ENCODE measurements around the gene RPL22.

RPL22 gene

DNA sequence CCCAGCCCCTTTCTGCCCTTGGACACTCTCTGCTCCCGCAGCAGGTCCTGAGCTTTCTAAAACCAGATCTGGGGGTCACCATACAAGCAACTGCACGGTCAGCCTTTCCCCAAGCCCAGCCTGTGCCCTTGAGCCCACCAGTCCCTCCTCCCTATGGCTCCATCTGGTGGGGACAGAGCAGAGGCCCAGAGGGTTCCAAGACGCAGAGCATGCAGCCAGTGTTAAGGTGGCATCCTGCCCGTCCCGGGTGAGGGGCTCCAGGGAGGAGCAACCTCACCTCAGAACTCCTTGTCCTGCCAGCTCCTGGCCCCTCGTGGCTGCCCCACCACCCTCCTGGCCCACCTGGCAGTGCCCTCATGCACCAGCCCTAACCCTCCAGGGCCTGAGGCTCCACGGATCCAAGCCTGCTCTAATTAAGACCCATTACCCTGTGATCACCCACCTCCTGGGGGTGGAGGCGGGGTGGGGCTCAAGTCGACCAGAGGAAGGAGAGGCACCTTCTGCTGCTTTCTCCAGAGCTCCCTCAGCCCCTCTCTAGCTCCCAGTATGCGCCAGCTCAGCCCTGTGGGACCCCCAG is 27.8 kb downstream of the RPL22 start:
- DNase-seq, result no peak

DNA sequence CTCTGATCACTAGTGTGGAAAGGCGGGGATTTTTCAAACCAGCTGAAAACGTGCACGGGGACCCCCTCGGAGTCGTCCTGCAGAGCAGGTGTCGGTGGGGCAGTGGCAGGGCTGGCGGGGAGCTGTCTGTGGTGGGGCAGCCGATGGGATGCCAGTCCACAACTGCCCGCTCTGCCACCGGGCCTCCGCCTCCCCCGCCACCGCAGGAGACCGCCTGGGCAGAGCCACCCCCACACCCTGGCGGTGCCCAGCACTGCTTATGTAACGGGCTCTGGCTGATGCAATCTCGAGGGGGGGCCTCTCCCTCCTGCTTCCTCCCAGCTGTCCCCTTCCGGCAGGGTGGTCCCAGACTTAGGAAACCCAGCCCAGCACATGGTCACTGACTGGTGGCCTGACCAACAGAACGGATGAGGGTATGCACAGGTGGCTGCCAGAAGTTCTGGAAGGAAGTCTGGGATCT is 28.6 kb downstream of the RPL22 start:
- no peak for DNase-seq

DNA sequence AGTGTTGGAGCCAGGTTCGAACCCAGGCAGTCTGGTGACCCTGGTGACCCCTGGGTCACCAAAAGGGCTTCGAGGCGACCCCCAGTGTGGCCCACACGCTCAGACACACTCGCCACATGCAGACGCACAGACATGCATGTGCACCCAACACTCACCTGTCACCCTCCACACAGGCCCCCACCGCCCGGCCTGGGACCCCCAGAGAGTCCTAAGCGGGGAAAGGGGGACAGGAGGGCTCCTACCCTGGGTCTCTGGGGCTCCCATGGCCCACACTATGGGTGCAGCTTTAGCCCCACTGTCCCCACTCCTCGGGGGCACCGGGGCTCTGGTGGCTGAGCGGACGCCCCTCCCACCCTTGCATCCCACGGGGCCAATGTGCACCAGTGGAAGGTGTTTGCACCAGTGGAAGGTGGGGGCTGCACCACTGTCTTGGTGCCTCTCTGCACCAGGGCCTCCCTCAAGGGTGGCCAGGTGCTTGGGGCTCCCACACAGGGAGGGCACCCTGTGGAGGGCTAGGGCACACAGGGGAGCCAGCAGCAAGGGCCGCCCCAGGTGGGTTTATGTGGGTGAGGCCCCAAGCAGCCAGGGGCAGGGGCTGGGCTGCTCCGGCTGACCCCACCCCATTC is 29.2 kb downstream of the RPL22 start:
- DNase-seq, result no peak

DNA sequence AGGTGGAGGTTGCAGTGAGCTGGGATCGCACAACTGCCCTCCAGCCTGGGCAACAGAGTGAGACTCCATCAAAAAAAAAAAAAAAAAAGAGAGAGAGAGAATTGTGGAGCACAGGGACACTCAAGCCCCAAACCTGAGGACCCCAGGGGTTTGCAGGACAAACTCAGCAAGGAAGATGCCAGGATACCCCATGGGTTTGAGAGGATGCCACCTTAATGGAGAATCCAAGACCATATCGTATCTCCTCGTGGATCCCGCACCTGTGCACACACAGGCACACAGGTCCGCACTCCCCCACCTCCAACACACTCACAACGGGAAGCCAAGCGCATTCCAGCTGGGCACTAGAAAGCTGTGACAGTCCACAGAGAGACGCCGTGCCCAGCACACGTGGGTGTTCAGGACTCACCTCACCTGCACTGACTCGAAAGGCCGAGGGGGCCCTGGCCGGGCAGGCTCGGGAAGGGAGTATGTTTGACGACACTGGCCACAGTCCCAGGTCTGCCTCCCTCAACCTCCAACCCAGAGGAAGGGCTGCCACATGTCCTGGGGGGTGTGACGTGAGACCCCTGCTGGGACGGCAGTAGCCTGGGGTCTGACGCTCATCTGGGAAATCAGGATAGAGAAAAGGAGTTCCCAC is 30.3 kb downstream of the RPL22 start:
- no peak for DNase-seq

DNA sequence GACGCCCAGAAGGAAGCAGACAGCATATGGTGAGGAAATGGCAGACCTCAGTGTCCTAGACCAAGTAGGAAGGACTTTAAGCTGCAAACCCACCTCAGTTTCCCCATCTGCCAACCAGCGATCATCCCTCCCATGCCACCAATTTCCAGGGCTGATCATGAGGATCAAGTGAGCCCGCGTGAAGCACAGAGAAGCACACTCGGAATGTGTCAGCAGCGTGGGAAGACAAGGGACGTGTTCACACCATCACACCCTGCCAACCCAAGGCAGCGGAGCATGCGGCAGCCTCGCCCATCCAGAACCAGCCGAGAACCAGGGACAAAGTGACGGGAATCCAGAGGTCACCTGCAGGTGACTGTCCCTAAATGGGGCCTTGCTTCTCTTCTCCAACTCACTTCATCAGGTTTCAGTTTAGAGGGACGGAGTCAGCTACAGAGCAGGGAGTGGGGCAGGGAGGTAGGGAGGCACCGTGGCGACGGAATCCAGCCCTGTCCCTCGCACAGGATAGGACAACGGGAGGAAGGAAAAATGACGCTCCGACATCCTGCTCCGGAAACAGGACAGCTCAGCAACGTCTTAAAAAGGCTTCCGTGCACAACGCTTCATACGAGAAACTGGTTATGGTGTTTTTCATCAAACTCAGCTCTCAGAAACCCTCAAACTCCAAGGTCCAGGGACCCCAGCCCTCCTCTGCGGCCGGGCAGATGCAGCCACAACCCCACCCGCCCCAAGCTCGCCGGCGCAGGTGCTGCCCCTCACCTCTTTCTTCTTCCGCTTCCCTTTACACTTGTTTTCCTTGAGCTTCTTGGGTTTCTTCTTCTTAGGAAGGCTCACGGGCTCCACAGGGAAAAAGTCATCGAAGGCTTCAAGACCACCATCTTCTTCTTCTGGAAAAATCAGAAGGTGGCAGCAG is 31.7 kb downstream of the RPL22 start:
- no peak for DNase-seq

DNA sequence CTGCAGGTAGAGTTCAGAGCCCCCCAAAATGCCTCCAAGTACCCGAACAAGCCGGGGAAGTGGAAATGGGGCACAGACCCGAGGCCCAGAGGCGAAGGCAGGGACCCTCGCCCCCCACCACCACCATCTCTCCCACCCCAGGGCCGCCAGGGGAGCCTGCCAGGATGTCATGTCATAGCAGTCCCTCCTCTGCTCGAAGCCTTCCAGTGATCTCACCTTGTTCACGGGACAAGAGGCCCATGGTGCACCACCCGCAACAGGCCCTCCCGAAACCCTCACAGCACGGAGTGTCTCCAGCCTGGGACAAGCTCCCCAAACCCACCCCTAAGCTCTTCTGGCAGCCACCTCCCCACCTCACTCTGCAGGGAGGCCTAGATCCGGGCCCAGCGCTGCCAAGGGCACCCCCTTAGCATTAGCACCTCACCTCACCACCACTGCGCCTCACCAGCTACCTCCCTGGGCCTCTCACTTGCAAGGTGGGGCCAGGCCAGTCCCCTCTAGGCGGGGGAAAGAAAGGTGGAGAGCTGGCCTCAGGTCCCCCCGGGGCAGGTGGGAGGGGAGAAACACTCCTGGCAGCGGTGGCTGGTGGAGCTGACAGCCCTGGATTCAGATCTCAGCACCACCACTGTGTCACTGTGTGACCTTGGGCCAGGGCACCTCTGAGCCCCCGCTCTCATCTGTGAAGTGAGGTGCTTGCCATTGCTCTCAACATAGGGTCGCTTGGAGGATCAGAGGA is 32.6 kb downstream of the RPL22 start:
- no peak for DNase-seq

DNA sequence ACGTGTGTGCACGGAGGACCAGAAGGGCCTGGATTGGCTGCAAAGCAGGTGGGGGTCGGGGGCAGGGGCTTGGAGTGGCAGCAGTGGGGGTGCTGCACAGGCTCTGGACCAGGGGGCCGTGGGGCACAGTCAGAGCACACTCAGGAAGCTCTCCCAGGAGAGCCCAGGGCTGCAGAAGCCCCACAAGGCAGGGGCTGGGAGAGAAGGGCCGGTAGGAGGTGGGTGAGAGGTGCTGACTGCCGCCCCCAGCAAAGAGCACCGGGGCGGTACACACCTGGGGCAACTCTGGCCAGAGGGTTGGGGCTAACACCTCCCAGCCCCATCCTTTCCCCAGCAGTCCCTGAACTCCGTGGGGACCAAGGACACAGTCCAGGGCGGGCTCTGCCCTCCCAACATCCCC is 33.2 kb downstream of the RPL22 start:
- DNase-seq, result no peak

DNA sequence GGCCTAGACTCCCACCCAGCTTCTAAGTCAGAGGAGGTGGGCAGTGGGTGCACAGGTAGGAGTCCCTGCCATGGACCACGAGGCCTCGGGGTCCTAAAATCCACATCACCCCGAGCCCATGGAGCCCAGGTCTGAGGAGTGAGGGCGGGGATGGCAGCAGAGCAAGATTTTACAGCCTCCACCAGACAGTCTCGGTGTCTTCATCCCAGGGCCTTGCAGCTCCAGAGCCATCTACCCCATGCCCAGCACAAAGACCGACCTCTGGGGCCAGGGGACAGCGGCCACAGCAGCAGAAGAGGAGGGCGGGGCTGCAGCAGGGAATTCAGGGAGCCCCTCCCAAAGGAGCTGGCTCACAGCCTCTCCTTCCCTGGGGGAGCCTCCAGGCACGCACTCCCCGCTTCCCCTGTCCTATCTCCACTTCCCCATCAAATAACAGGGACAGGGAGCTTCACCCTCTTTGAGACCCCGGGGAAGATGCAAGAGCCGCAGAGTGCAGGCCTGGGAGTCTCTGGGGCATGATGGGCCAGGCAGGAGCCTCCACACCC is 33.9 kb downstream of the RPL22 start:
- no peak for DNase-seq

DNA sequence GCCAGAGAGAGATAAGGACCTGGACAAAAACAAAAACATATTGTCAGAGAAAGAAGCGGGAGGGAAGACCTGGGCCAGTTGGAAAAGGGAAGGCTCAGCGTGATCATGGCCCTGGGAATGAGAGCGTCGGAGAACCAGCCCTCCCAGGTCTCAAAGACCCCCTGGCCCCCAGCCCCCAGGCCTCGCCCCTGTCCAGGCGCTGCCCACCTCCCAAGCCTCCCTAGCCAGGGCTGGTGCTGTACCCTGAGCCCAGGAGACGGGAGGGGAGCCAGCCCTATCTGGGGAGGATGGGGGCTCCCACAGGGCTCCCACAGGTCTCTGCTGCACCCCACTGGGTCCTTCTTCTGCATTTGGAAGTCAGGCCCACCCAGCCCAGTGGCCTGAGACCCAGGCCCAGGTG is 34.4 kb downstream of the RPL22 start:
- DNase-seq, result no peak

DNA sequence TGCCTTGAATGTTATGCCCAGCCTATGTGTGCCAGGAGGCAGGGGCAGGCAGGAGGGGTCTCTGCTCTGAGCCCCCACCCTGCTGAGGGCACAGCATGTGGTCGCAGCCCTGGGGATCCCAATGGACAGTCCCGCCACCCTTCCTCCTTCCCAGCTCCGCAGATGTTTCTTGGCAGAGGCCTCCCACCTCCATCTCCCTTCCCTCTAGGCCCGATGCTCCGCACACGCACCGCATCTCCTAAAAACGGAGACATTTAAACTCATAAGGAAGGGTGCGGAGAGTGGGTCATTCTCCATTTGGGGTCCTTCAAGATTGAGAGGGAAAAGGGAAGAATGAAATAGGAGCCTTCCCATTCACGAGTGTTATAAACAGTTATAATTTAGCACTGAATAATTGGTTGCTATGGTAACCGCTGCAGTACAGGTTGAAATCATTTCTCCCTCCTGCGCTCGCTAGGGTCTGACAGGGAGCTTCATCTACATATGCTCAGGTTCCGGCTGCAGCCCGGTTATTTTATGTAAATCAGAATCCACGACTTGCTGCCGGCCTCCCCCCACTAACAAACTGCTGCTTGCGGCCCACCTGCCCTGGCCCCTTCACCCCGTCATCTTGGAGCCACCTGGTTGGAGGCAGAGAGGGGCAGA is 35.3 kb downstream of the RPL22 start:
- no peak for DNase-seq

DNA sequence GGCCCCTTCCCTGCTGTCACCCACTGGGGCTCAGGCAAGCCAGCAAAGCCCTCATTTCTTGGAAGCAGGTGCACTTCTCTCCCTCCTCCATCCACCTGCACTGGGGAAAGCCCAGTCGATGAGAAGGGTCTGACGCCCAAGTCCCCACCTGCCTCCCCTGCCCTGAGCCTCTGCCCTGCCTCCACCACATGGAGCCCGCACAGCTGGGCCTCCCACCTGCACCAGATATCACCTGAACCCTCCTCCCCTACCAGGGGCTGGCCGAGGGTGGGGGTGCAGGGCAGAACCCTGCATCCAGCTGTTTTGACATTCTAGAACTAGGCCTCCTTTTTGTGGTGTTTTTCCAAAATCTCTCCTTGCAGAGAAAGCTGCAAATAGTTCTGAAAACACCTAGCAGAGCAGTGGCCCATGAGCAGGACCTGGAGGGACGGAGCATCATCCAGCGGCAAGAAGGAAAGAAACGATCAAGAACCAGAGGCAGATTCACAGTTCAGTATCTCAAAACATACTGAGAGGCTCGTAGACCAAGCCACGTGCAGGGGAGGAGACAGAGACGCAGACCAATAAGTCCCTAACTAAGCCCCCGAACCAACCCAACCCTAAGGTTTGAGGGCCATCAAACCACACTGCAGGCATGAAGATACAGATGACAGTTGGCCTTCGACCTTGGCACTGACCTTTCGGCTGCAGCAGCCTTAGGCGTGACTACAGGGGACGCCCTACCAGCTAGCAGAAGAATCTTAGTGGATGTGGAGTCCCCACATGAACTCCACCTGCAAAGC is 36.0 kb downstream of the RPL22 start:
- no peak for DNase-seq

DNA sequence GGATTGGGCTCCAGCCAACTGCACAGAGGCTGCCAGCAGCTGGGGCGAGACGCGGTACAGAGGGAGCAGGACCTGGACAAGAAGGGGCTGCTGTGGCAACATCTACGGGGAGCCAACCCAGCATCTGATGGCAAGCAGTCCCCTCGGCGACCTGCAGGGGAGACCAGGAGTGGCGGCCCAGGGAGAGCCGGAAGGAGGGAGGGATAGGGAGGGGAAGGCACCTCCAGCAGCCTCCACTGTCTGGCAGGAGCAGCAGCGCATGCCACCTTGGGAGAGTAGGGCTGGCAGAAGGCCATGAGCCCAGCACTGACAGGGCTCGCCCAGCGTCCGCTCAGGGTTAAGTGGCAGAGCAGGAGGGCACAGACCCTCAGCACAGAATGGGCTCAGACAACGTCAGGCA is 36.6 kb downstream of the RPL22 start:
- no peak for DNase-seq

DNA sequence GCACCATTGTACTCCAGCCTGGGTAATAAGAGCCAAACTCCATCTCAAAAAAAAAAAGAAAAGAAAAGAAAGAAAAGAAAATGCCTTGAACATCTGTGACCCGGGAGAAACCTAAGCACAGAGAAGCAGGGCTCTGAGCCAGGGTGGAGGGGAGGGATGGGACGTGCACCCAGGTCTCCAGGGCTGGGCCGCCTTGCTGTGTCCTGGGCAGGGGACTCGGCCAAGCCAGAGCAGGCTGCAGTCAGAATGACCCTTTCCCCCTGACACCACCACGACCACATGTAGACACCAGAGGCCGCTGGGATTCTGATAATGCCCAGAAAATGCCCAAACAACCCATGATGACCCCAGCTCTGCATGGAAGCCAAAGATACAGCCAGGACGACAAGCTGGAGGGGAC is 37.1 kb downstream of the RPL22 start:
- no peak for DNase-seq

DNA sequence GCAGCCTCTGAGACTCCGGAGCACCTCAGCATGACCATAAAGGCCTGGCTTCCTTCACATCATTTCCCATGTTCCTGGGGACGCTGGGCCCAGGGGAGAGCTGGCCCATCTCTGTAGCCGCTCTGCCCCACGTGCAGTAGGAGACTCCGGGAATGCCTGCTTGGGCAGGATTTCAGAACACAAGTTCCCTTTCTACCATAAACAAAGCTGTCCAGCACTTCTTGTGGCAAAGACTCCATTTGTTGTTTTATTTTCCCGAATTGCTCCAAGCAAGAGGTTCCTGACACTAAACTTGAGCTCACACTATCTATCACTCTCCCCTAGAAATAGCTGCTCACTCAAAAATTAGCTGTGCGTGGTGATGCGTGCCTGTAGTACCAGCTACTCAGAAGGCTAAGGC is 41.2 kb downstream of the RPL22 start:
- DNase-seq, result no peak

DNA sequence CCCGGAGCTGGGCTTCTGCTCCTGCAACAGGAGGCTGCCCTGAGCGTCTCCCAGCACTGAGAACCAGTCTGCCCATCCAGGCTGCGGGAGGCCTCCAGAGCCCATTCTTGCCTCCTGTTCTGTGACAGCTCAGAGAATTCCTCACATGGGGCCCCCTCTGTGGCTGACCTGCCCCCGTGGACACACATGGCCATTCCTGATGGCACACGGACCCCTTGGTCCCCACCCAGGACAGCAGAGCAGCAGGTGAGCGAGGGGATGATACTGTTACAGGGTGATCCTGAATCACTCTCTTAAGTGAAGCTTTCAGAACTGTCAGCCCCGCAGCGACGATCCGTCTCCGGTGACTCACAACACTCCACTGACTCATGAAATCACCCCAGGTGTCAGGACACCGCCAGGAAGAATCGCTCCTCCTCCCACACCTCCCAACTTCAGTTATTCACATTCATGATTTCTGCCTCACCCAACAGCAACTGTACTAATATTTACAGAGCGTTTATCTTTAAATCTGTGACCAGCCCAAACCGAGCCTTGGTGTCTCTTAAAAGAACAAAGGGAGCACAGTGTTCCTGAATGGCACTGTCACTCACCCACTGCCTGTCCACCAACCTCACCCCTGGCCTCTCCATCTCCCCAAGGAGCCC is 41.7 kb downstream of the RPL22 start:
- no peak for DNase-seq

DNA sequence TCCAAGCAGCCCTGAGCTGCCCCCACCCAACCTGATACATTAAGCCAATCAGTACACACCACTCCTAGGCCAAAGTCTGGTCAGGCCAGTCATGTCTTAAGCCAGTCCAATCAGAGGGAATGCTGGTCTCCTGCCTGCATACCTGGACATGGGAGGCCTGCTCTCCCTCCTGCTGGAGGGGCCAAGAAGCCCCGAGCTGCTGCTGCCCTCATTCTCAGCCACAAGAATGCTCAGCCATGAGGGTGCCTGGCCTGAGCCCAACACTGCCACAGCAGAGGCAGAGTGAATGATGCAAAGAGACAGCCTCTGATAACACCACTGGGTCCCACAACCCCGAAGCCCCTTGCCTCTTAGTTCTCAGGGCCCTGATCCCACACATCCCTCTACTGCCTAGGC is 42.3 kb downstream of the RPL22 start:
- DNase-seq, result no peak

DNA sequence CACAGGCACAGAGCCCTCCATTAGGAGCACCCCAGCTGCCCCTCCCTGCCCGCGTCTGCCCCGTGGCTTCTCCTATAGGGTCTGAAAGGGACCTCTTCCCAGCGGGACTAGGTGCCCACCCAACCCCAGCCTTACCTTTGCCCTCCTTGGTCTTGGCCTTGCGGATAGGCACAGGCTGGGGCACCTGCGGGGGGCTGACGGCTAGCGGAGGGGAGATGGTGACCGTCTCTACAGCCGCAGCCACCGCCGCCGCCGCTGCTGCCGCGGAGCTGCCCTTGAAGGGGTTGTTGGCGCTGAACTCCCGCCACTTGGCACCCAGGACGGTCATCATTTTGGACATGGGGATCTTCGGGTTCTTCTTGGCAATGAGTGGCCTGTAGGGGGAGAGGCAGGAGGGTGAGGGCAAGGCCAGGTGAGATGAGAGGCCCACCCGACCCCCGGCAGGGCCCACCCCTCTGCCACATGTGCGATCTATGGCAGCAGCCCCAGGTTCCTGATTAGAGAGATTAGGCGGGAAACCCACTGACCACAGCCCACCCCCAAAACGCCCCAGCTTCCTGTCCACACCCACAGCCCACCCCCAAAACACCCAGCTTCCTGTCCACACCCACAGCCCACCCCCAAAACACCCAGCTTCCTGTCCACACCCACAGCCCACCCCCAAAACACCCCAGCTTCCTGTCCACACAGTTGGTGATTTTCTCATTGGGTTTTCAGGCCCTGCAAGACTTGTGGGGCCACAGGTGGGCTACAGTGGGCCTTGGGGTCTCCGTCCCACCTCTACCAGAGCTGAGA is 44.7 kb downstream of the RPL22 start:
- no peak for DNase-seq

DNA sequence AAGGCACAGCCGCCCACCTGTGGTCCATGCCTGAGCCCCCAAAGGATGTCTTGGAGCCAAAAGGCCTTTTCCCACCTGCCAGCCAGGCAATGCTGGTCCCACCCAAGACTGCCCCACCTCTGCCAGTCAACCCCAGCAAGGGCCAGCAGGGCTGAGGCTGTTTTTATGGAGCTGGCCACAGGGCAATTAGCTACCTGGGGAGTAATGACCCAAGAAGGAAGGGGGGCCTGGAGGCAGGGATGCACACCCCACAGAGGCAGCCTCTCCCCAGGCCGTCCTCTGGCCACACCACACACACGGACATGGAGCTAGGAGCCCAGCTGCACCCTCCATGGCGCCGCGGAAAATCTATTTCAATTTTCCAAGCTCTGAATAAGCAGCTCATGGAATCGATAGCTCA is 46.5 kb downstream of the RPL22 start:
- no peak for DNase-seq

DNA sequence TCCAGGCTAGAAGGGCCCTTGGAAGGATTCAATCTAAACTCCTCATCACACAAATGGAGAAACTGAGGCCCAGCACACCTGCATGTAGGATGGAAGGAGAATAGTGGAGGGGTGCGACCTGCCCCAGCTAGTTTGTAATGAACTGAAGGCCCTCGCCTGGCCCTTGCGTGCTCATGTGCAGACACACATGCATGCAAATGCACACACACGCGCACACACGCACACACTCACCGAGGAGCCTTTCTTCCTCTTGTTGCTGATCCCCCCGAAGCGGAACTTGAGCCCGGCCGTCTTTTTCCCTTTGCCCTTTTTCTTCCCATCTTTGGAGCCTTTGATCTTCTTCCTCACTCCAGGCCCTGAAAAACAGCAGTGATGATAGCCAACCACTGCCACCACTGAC is 47.2 kb downstream of the RPL22 start:
- no peak for DNase-seq

DNA sequence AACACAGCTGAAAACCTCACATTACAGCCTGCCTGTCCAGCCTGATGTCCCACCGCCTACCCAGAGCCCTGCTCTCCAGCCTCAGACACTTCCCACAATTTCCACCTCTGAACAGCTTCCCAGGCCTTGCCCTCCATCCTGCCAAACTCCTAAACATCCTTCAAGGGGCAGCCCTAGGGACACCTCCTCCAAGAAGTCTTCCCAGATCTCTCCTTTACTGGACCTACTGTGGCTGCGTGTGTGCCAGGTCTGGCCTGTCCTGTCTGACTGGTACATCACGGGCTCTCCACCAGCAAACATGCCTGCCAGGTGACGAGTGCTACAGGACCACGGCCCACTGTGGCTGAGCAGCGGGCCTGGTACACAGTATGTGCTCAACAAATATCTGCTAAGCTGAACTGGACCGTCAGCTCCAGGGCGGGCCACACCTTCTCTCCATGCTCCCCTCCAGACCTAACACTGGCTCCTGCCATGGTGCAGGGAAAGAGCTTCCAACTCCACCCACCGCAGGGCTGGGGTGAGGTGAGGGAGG is 48.0 kb downstream of the RPL22 start:
- DNase-seq, result no peak
